GM18505 (cell line): ENCODE data around the gene AGBL4.

Source experiments
- ATAC-seq: cut with Tn5 transposase; IDR thresholded peaks from one replicate; pipeline ENCODE4 v1.9.1; 2021; ENCODE audit not compliant: unreplicated experiment
- POLR2A ChIP-seq: IDR thresholded peaks from 4 replicates; pipeline ENCODE4 v1.6.1; 2011; ENCODE audit warnings: borderline replicate concordance; ENCODE audit not compliant: insufficient read depth, insufficient read length; ENCODE audit errors: extremely low read depth

The AGBL4 gene

GRCh38 chr1:48644190-48644900 lies 1379.4 kb downstream of the AGBL4 start:
- TF ChIP-seq POLR2A = no peak
- no peak for ATAC-seq

- TF ChIP-seq POLR2A = no peak
- no peak for ATAC-seq
Measured at GRCh38 chr1:48643193-48643592, 1380.6 kb downstream of the AGBL4 start.

- TF ChIP-seq POLR2A = no peak
- no peak for ATAC-seq
Measured at GRCh38 chr1:48640836-48641492, 1382.8 kb downstream of the AGBL4 start.

DNA sequence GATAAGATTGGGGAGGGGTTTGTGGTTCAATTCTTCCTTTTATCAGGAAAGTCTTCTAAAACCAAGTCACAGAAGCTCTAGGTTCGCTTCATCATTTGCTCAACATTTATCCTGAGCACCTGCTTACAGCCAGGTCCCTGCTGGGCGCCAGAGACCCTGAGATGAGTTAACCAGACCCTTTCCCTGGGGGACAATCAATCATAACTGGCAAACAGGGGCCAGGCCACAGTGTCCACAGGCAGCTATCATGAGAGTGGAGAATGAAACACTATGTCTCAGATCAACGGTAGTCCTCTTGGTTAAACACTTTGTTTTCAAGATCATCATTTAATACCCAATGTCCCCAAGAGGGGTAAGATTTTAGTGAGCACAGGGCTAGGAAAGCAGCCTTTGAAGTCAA lies 1393.9 kb downstream of the AGBL4 start:
- TF ChIP-seq POLR2A = no peak
- ATAC-seq = no peak

GRCh38 chr1:48627486-48627885 lies 1396.3 kb downstream of the AGBL4 start:
- TF ChIP-seq POLR2A = no peak
- ATAC-seq = no peak

DNA sequence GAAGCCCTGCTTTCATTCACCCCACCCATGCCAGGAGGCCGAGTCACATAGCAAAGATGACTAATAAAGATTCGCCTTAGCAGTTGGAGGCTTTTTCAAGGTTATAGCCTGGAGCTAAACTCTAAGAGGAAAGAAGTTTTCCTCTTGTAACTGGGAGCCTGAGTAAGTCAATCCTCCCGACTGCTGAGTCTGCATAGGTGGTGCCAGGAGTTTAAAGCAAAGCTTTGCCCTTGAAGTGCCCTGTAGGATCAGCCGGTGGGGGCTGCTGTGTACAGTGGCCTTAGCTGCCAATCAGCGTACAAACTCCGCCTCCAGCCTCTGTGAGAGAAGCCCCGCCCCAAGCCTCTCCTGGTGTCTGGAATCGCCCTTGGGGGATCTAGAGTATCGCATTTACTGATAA lies 1404.2 kb downstream of the AGBL4 start:
- no peak for TF ChIP-seq POLR2A
- ATAC-seq = no peak

DNA sequence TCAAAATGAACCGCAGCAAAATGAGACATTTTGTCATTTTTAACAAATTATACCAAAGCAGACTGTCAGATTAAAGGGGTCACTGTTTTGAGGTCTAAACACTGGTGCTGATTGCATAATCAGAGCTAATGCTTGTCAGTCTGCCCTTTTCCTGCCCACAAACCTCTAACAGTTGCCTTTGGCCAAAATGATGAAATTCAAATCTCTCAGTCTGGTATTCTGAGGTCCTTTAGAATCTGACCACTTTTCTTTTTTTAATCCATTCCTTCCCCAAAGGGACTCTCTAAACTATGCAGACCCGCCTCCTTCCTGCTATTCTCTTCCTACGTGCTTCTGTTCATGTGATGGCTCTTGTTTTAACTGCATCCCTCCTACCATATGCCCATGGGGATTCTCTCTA lies 1406.5 kb downstream of the AGBL4 start:
- no peak for ATAC-seq
- TF ChIP-seq POLR2A = no peak

DNA sequence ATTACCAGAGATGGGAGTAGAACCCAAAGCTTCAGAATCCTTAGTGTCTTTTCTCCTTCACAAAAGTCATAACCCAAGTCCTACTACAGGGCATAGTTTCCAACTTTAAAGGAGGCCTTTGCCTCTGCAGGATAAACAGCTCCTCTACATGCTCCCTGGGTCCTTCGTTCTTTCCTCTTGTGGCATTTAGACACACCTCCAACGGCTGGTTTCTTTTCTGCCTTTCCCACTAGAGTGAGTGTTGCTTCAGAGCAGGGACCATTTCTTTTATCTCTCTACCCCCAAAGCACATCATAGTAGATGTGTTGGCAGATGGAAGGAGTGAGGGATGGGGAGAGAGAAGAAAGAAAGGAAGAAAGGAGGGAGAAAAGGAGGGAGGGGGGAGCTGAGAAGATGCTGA lies 1407.0 kb downstream of the AGBL4 start:
- no peak for ATAC-seq

DNA sequence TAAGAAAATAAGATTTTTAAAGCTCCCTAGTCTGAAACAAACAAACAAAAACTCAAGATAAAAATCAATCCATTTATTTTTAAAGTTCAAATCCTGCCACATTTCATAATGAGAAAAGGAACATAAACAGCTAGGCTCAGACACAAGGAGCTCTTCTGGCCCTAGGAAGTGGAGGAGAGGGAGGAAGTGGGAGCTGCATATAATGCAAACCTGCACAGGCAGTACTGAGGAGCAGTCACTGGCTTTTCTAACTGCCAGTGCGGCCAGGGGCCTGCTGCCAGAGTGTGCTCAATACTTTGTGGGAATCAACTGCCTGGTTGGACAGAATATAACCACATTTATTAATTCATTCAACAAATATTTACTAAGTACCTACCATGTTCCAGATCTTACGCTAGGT lies 1411.9 kb downstream of the AGBL4 start:
- ATAC-seq = no peak
- no peak for TF ChIP-seq POLR2A

More for the DNA sequence above, 1407.0 kb downstream of the AGBL4 start:
- no peak for TF ChIP-seq POLR2A

- ATAC-seq = no peak
- TF ChIP-seq POLR2A = no peak
Measured at GRCh38 chr1:48610628-48611542, 1412.9 kb downstream of the AGBL4 start.

DNA sequence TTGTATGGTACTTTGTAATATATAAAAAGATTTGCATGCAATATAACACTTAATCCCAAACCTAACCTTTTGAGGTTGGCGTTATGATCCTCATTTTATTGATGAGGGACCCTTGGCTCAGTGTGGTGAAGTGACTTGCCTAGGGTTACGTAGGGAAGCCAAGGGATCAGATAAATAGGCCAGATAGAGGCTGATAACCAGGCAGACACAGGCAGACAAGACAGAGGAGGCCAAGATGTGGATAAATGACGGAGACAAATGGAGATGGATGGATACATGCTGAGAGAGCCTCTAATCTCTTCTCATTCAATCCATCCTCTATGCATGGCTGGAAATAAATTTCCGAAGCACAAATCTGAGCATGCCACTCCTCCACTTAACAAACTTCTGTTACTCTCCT lies 1414.9 kb downstream of the AGBL4 start:
- TF ChIP-seq POLR2A = no peak
- no peak for ATAC-seq

DNA sequence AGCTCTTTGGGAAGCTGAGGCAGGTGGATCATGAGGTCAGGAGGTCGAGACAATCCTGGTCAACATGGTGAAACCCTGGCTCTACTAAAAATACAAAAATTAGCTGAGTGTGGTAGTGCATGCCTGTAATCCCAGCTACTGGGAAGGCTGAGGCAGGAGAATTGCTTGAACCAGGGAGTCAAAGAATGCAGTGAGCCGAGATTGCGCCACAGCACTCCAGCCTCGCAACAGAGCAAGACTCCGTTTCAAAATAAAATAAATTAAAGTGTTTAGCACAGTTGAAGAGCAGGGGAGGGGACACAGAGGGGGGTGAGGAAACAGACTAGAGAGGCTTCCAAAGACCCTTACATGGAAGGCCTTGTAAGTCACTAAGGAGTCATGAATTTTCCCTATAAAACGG lies 1420.5 kb downstream of the AGBL4 start:
- ATAC-seq = no peak

GRCh38 chr1:48602349-48602748 lies 1421.4 kb downstream of the AGBL4 start:
- TF ChIP-seq POLR2A = no peak
- no peak for ATAC-seq

More for the DNA sequence above, 1420.5 kb downstream of the AGBL4 start:
- no peak for TF ChIP-seq POLR2A
